NCI-H2196 treated with DMSO at 0.1 percent for 48 hours (cell line): ENCODE results near the gene TBC1D32.
"Not testable (repeated sequence)": the region's sequence is repeated elsewhere in the genome, so short reads cannot be mapped to it uniquely, and the experiment has no call there.

Experiments
- DNase-seq: peaks from one replicate; lab custom pipeline; 2025; ENCODE audit not compliant: unreplicated experiment; lab: John Stamatoyannopoulos, UW

TBC1D32 gene

GRCh38 chr6:121334299-121335086 lies at the start of gene TBC1D32:
TSS of gene TBC1D32 (minus strand) at chr6:121334480. CDS start at chr6:121334430, 50 bp downstream.
- DNase-seq: peak; percentile 85

GRCh38 chr6:121383478-121383877 lies 49.2 kb upstream of the TBC1D32 start:
- DNase-seq: no peak

GRCh38 chr6:121382467-121383121 lies 48.3 kb upstream of the TBC1D32 start:
- no peak for DNase-seq

GRCh38 chr6:121376411-121376810 lies 42.1 kb upstream of the TBC1D32 start:
- no peak for DNase-seq

GRCh38 chr6:121374219-121374618 lies 39.9 kb upstream of the TBC1D32 start:
- DNase-seq: not testable (repeated sequence)

GRCh38 chr6:121365536-121366521 lies 31.5 kb upstream of the TBC1D32 start:
- DNase-seq: no peak

- no peak for DNase-seq
These were observed 22.3 kb upstream of the TBC1D32 start for GRCh38 chr6:121356575-121356974.

GRCh38 chr6:121354764-121355163 lies 20.5 kb upstream of the TBC1D32 start:
- DNase-seq: no peak

GRCh38 chr6:121352941-121353340 lies 18.7 kb upstream of the TBC1D32 start:
- DNase-seq: no peak

- no peak for DNase-seq
These were observed 17.6 kb upstream of the TBC1D32 start for GRCh38 chr6:121351916-121352315.

- DNase-seq: no peak
These were observed 15.3 kb upstream of the TBC1D32 start for GRCh38 chr6:121349596-121349995.

GRCh38 chr6:121347484-121347883 lies 13.2 kb upstream of the TBC1D32 start:
- DNase-seq: no peak

GRCh38 chr6:121344539-121344938 lies 10.3 kb upstream of the TBC1D32 start:
- DNase-seq: no peak

- DNase-seq: no peak
These were observed 5.5 kb upstream of the TBC1D32 start for GRCh38 chr6:121339639-121340226.

GRCh38 chr6:121338956-121339355 lies 4.7 kb upstream of the TBC1D32 start:
- no peak for DNase-seq

- DNase-seq: no peak
These were observed 4.1 kb upstream of the TBC1D32 start for GRCh38 chr6:121338366-121338765.

- DNase-seq: no peak
These were observed 1.1 kb upstream of the TBC1D32 start for GRCh38 chr6:121335087-121336008.

- DNase-seq: not testable (repeated sequence)
These were observed 586 bp downstream of the TBC1D32 start for GRCh38 chr6:121333694-121334093.

GRCh38 chr6:121333196-121333595 lies 1.1 kb downstream of the TBC1D32 start:
- DNase-seq: no peak

GRCh38 chr6:121330516-121330915 lies 3.8 kb downstream of the TBC1D32 start:
- DNase-seq: no peak
